OCI-LY3 (cell line): ENCODE data around the gene PSMD9.

Experiments
- H2AFZ ChIP-seq: fragments of 200-600, 300-600 bp; shearing (Covaris generic); 2 replicates; pipeline ENCODE4 v1.6.0; 2014; ENCODE audit warnings: antibody characterized with exemption, low read depth, low read length
- H3K27ac ChIP-seq: fragments of 200-600, 300-600 bp; sonication (generic); 2 replicates; pipeline ENCODE4 v1.5.1; 2014; ENCODE audit warnings: mild to moderate bottlenecking, low read length, moderate library complexity, mixed read lengths
- H3K27me3 ChIP-seq: fragments of 200-600, 300-600 bp; sonication (generic); 2 replicates; pipeline ENCODE4 v1.6.1; 2014; ENCODE audit warnings: low read depth, low read length, mixed read lengths
- H3K36me3 ChIP-seq: fragments of 200-600, 300-600 bp; sonication (generic); replicated peaks from 2 replicates; pipeline ENCODE3; 2014; ENCODE audit warnings: low read depth, low read length, mixed read lengths
- H3K4me1 ChIP-seq: fragments of 300-600, 200-600 bp; sonication (generic); 2 replicates; pipeline ENCODE4 v1.6.1; 2014; ENCODE audit warnings: low read length, mixed read lengths
- H3K4me2 ChIP-seq: fragments of 200-600, 300-600 bp; sonication (generic); 2 replicates; pipeline ENCODE4 v1.6.1; 2014; ENCODE audit warnings: low read length, mixed read lengths
- H3K4me3 ChIP-seq: fragments of 300-600, 200-600 bp; sonication (generic); 2 replicates; pipeline ENCODE4 v1.5.1; 2014; ENCODE audit warnings: antibody characterized with exemption, mild to moderate bottlenecking, low read length, moderate library complexity
- H3K79me2 ChIP-seq: fragments of 300-600, 200-600 bp; shearing (Covaris generic); 2 replicates; pipeline ENCODE4 v1.6.1; 2014; ENCODE audit warnings: mild to moderate bottlenecking, low read length, mixed read lengths
- H3K9ac ChIP-seq: fragments of 300-600, 200-600 bp; shearing (Covaris generic); 2 replicates; pipeline ENCODE4 v1.6.0; 2014; ENCODE audit warnings: mild to moderate bottlenecking, low read length, moderate library complexity
- H3K9me3 ChIP-seq: fragments of 200-600, 300-600 bp; shearing (Covaris generic); 2 replicates; pipeline ENCODE4 v1.6.1; 2014; ENCODE audit warnings: low read length, mixed read lengths; ENCODE audit not compliant: insufficient read depth
- H4K20me1 ChIP-seq: fragments of 200-600, 300-600 bp; sonication (generic); 2 replicates; pipeline ENCODE4 v1.6.1; 2016; ENCODE audit warnings: low read length, mixed read lengths; ENCODE audit not compliant: insufficient read depth
- EZH2phosphoT487 ChIP-seq: fragments of 200-600 bp; shearing (Covaris generic); IDR thresholded peaks from 2 replicates; pipeline ENCODE4 v1.6.1; 2018; ENCODE audit warnings: antibody characterized with exemption, mixed run types, low read depth
- TF ChIP-seq, protein P1 (sequence below): fragments of 200-600, 300-600 bp; sonication (generic); IDR thresholded peaks from 2 replicates; pipeline ENCODE4 v1.5.1; 2014; ENCODE audit warnings: antibody characterized with exemption, low read length, low read depth

The PSMD9 gene

DNA sequence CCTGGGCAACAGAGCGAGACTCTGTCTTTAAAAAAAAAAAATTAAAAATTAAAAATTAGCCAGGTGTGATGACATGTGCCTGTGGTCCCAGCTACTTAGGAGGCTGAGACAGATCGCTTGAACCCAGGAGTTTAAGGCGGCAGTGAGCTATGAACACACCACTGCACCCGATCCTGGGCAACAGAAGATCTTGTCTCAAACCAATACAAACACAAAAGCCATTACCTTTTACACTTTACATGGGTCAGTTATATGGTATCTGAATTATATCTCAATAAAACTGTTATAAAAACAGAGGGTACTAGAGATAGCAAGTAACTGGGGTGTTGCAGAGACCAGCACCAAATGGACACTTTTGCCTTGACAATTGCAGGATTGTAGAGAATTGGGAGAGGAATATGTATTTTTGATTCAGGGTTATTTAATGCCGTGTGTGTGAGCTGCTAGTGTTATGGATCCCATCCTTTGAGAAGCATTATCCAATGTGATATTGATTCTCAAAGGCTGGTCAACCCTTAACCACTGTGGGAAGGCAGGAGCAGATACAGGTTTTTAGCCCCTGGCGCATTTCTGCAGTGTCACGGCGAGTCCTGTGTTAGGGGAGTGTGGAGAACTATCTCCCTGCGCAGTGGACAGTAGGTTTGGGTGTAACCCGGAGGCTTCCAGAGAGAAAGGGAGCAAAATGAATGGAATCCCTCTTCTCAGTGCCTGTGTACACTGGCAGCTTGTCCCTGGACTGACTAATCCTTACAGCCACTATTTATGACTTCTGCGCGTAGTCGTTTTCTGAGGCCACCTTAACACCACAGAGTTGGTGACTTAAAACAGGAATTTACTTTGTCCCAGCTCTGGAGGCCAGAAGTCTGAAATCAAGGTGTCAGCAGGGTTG, 4.3 kb downstream of the PSMD9 start:
- H3K4me3 ChIP-seq, result no peak overlapping the region
- H3K27ac ChIP-seq, result no peak overlapping the region
- H4K20me1 ChIP-seq, result no peaks in the 10 kb centered on the region
- H3K79me2 ChIP-seq, result peaks cover 41% of the 10 kb centered on the region
- no peak overlapping the region for H3K9ac ChIP-seq
- H3K36me3 ChIP-seq, result peaks cover 10% of the 10 kb centered on the region
- no peak overlapping the region for H3K4me2 ChIP-seq
- H3K4me1 ChIP-seq, result peaks cover 26% of the 10 kb centered on the region
- no peaks in the 10 kb centered on the region for H3K9me3 ChIP-seq
- H2AFZ ChIP-seq, result no peak overlapping the region
- TF ChIP-seq EZH2phosphoT487, result no peak
- TF ChIP-seq, protein P1, sequence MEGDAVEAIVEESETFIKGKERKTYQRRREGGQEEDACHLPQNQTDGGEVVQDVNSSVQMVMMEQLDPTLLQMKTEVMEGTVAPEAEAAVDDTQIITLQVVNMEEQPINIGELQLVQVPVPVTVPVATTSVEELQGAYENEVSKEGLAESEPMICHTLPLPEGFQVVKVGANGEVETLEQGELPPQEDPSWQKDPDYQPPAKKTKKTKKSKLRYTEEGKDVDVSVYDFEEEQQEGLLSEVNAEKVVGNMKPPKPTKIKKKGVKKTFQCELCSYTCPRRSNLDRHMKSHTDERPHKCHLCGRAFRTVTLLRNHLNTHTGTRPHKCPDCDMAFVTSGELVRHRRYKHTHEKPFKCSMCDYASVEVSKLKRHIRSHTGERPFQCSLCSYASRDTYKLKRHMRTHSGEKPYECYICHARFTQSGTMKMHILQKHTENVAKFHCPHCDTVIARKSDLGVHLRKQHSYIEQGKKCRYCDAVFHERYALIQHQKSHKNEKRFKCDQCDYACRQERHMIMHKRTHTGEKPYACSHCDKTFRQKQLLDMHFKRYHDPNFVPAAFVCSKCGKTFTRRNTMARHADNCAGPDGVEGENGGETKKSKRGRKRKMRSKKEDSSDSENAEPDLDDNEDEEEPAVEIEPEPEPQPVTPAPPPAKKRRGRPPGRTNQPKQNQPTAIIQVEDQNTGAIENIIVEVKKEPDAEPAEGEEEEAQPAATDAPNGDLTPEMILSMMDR, result no peak
- H3K27me3 ChIP-seq, result no peaks in the 10 kb centered on the region

GRCh38 chr12:121893961-121894460, 5.4 kb downstream of the PSMD9 start:
- Histone ChIP-seq H3K27ac (peak overlapping the region; percentile 18; the same call in 1 of the 2 replicates), H3K27me3 (no peaks in the 10 kb centered on the region), H4K20me1 (no peaks in the 10 kb centered on the region), H2AFZ (no peak overlapping the region), H3K4me2 (peak overlapping the region; percentile 46), H3K9ac (no peak overlapping the region), H3K9me3 (no peaks in the 10 kb centered on the region), H3K4me3 (no peak overlapping the region), H3K79me2 (peaks cover 38% of the 10 kb centered on the region), H3K36me3 (peaks cover 13% of the 10 kb centered on the region), H3K4me1 (peaks cover 24% of the 10 kb centered on the region)
- TF ChIP-seq, protein P1, result no peak
- TF ChIP-seq EZH2phosphoT487, result no peak

- Histone ChIP-seq H3K79me2 (peaks cover 32% of the 10 kb centered on the region), H3K36me3 (peaks cover 14% of the 10 kb centered on the region), H3K27ac (0 out of 2 replicates have a peak overlapping the region, but pooled peaks have one; percentile 18), H3K4me3 (no peak overlapping the region), H3K9me3 (no peaks in the 10 kb centered on the region), H3K4me2 (peak overlapping the region; percentile 46), H4K20me1 (no peaks in the 10 kb centered on the region), H3K4me1 (peaks cover 21% of the 10 kb centered on the region), H3K9ac (no peak overlapping the region), H2AFZ (no peak overlapping the region), H3K27me3 (no peaks in the 10 kb centered on the region)
- TF ChIP-seq EZH2phosphoT487, result no peak
- TF ChIP-seq, protein P1, result peak; percentile 46
Measured at GRCh38 chr12:121894633-121895032, 6.0 kb downstream of the PSMD9 start.

DNA sequence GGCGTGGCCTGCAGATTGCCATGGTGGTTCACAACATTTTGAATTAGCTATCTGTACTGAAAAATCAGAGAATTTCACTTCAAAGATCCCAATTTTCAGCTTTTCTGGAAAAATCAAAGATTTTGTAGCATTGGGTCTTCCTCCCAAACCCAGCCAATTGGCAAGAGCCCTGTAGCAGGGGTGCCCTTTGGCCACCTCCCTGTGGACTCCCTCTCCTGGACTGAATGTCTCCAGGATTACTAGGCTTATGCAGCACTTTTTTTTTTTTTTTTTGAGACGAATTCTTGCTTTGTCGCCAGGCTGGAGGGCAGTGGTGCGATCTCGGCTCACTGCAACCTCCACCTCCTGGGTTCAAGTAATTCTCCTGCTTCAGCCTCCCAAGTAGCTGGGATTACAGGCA, 9.7 kb downstream of the PSMD9 start:
- H3K9me3 ChIP-seq, result no peaks in the 10 kb centered on the region
- no peaks in the 10 kb centered on the region for H3K27me3 ChIP-seq
- H4K20me1 ChIP-seq, result no peaks in the 10 kb centered on the region
- no peak overlapping the region for H3K4me3 ChIP-seq
- no peak overlapping the region for H3K4me2 ChIP-seq
- no peak for TF ChIP-seq EZH2phosphoT487
- TF ChIP-seq, protein P1, result no peak
- H3K79me2 ChIP-seq, result peaks cover 9% of the 10 kb centered on the region
- no peak overlapping the region for H3K9ac ChIP-seq
- peaks cover 31% of the 10 kb centered on the region for H3K36me3 ChIP-seq
- no peak overlapping the region for H3K27ac ChIP-seq
- H3K4me1 ChIP-seq, result peaks cover 13% of the 10 kb centered on the region
- H2AFZ ChIP-seq, result no peak overlapping the region
